ENCODE measurements around the gene RASIP1.
A peak's percentile ranks its signal among the peaks of the same experiment; 100 is the strongest.

RASIP1 gene

DNA sequence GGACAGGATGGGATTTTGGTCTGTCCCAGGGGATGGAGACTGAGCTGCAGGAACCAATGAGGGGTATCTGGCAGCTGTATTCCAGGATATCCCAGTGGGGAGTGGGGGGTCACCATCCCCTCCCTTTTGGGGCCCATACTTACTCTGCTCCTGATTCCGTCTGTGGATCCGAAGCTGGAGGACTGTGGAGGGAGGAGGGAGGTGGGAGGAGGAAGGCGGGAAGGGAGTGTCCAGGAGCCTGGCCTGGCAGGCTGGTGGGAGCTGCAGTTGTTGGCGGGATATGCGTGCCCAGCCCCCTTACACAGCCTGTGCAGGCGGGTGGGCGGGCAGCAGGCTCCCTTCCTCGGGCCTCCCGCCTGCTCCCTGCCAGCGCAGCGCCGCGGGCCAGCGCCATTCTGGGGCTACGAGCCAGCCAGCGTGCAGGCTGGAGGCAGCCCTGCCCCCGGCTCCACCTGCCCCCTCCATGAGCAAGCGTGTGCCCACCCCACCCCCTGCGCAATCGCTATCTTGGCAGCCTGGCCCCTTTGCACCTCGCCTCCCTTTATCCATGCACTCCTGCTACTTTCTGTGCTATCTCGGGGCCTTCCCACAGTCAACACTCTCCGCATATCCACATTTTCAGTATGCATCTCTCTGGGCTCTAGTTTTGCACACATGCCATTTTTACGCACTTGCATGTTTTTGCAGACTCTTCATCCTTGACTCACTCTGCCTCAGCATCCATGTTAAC is 23.7 kb downstream of the RASIP1 start:
- H3K36me3 ChIP-seq = no peaks in the 10 kb centered on the region
- peak overlapping the region; percentile 74 to 82 for H3K27ac ChIP-seq
- peak overlapping the region; percentile 19 to 49 for H3K4me3 ChIP-seq
- H3K4me1 ChIP-seq = peaks cover 4 to 61% (median 50%) of the 10 kb centered on the region in 4 donors
- intact Hi-C loops (cut with DNase I; ENCODE audit: low total_unique reads) = no loop called here
- no peaks in the 10 kb centered on the region for H3K27me3 ChIP-seq
- TF ChIP-seq CTCF (IDR thresholded peaks at IDR 0.05) = no peak
- no peaks in the 10 kb centered on the region for H3K9me3 ChIP-seq
- peak in 1 of 2 donors; percentile 83 for DNase-seq

GRCh38 chr19:48715681-48716171 is 24.7 kb downstream of the RASIP1 start:
- peak overlapping the region; percentile 74 to 82 for H3K27ac ChIP-seq
- no peak for TF ChIP-seq CTCF (IDR thresholded peaks at IDR 0.05)
- intact Hi-C loops (cut with DNase I; ENCODE audit: low total_unique reads) = no loop called here
- H3K9me3 ChIP-seq = no peaks in the 10 kb centered on the region
- no peaks in the 10 kb centered on the region for H3K27me3 ChIP-seq
- peaks cover 4 to 61% (median 49%) of the 10 kb centered on the region in 4 donors for H3K4me1 ChIP-seq
- H3K36me3 ChIP-seq = no peaks in the 10 kb centered on the region
- peak overlapping the region in 1 of 2 donors; percentile 73 for H3K4me3 ChIP-seq
- DNase-seq = no peak

GRCh38 chr19:48714759-48715675 is 25.4 kb downstream of the RASIP1 start:
- H3K4me1 ChIP-seq = peaks cover 4 to 56% (median 47%) of the 10 kb centered on the region in 4 donors
- no peak for TF ChIP-seq CTCF (IDR thresholded peaks at IDR 0.05)
- no peaks in the 10 kb centered on the region for H3K36me3 ChIP-seq
- no peaks in the 10 kb centered on the region for H3K9me3 ChIP-seq
- H3K4me3 ChIP-seq = peak overlapping the region; percentile 57 to 73
- intact Hi-C loops (cut with DNase I; ENCODE audit: low total_unique reads) = no loop called here
- H3K27me3 ChIP-seq = no peaks in the 10 kb centered on the region
- H3K27ac ChIP-seq = peak overlapping the region; percentile 74 to 82
- no peak for DNase-seq

DNA sequence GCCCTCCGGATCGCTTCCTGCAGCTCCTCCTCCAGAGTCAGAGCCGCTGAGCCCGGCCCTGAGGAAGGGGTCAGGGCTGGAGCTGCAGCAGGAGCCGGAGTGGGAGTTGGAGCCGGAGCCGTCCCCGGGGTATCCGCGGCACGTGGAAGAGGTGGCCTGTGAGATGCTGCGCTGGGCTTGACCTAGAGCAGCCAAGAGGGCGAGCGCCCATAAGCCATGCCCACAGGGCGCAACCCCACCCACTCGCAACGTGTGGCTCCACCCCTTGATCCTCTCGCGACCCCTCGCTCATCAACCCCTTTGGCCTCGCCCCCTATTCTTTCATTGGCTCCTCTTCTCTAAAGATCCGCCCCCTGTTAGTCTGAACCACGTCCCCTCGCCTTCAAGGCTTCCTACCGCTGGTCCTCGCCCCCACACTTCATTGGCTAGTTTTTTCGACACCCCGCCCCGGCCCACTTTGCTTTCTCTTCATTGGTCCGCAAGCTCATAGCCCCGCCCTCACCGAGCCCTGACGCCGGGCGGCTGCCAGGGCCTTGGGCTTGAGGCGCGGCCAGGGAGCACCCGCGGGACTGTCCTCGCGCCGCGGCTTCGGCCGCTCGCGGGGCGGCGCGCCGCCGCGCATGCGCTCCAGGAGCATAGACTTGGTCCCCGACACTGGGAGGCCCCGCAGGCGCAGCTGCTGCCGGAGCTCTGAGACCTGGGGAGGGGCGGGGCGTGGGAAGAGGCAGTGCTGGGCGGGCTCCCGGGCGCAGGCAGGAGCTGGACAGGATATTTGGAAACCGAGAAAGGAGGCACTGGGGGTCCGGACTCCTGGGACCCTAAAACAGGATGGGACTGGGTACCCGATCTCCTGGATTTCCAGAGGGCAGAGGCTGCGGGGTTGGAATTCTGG is 26.3 kb downstream of the RASIP1 start:
- Histone ChIP-seq H3K9me3 (no peaks in the 10 kb centered on the region), H3K27me3 (no peaks in the 10 kb centered on the region), H3K4me3 (peak overlapping the region; percentile 57 to 73), H3K36me3 (no peaks in the 10 kb centered on the region), H3K27ac (peak overlapping the region; percentile 74 to 82), H3K4me1 (peaks cover 4 to 47% (median 41%) of the 10 kb centered on the region in 4 donors)
- intact Hi-C loops (cut with DNase I; ENCODE audit: low total_unique reads) = no loop called here
- TF ChIP-seq CTCF (IDR thresholded peaks at IDR 0.05) = no peak
- DNase-seq = peak; percentile 99 to 100

All from tibial artery (tissue), 4 donors.